ENCODE results near the gene CAT. TPM values are rescaled to one million over a fixed set of nuclear protein-coding genes. Genes with fewer than 3 reads are reported as not detected.

CAT gene
- polyA plus RNA-seq, 3 donors = 122 to 432 (median 429) TPM

DNA sequence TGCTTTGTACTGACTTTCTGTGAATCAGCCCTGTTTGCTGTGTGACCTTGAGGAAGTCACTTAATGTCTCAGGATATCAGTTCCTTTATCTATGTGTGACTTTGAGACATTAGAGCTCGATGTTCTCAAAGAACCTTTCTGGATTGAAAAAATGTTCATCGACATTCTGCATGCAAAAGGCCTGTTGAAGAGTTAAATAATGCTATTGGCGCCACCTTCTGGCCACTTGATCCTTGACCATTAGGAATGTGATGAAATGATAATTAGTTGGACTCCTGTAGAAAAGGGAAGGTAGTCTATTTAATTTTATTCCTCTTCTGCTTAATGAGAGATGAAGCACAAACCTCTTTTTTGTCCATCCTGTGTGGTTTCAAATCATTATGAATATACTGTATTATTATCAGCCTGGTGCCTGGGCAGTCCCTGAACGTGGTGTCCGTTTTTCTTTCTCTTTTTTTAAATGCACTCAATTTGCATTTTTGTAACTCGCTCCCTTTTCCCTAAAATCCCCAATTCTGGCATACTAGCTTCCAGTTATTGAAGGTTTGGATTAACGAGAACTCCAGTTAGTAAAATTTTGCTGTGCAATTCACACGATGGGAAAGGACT, 54.2 kb downstream of the CAT start:
- Histone ChIP-seq H3K27me3 (ENCODE audit: control insufficient read depth in 2 of 2, insufficient read depth in 2 of 2, low read length in 2 of 2) (no peaks in the 10 kb centered on the region), H3K27ac (ENCODE audit: low read depth in 1 of 2, low read length in 2 of 2) (no peak overlapping the region), H4K20me1 (ENCODE audit: insufficient read depth, low read length) (no peaks in the 10 kb centered on the region), H3K9ac (ENCODE audit: insufficient read depth, low read length, poor library complexity, severe bottlenecking) (no peak overlapping the region), H3K4me1 (ENCODE audit: control insufficient read depth in 1 of 2, insufficient read depth in 2 of 2, low read length in 2 of 2) (no peaks in the 10 kb centered on the region), H3K9me3 (replicated peaks in 1 of 2; ENCODE audit: control insufficient read depth in 1 of 2, insufficient read depth in 1 of 2, low read length in 2 of 2) (no peaks in the 10 kb centered on the region), H2AFZ (ENCODE audit: insufficient read depth, low read depth, low read length, poor library complexity, severe bottlenecking) (no peak overlapping the region), H3K4me2 (replicated peaks; ENCODE audit: extremely low read depth, low read length, poor library complexity, severe bottlenecking) (no peak overlapping the region), H3K4me3 (replicated peaks in 1 of 3; ENCODE audit: low read depth in 2 of 3, low read length in 3 of 3) (no peak overlapping the region), H3K36me3 (replicated peaks in 1 of 2; ENCODE audit: control insufficient read depth in 1 of 2, insufficient read depth in 2 of 2, low read length in 2 of 2) (no peaks in the 10 kb centered on the region), H3K79me2 (ENCODE audit: insufficient read depth, low read length) (no peaks in the 10 kb centered on the region)
- intact Hi-C loops (cut with micrococcal nuclease) = loop anchor here in 1 of 2 donors (10.0 kb wide), 1 partner anchor 318 kb away; no protein-coding TSS in a partner anchor
- TF ChIP-seq CTCF (IDR thresholded peaks at IDR 0.05) = peak; percentile 80
- Mint-ChIP-seq H3K9me3 (peaks cover 0 to 2% (median 0%) of the 10 kb centered on the region in 7 donors), H3K27ac (no peak overlapping the region), H3K36me3 (no peaks in the 10 kb centered on the region), H3K4me3 (no peak overlapping the region), H3K27me3 (ENCODE audit: low read depth in 3 of 3) (peaks cover 0 to 1% (median under 1%) of the 10 kb centered on the region in 3 donors), H3K4me1 (peaks cover 4% of the 10 kb centered on the region)
- DNase-seq = peak; percentile 54 to 70 (median 54)
- WGBS (ENCODE audit: insufficient coverage) = 88% methylated on average over 2 of the region's 8 CpGs

DNA sequence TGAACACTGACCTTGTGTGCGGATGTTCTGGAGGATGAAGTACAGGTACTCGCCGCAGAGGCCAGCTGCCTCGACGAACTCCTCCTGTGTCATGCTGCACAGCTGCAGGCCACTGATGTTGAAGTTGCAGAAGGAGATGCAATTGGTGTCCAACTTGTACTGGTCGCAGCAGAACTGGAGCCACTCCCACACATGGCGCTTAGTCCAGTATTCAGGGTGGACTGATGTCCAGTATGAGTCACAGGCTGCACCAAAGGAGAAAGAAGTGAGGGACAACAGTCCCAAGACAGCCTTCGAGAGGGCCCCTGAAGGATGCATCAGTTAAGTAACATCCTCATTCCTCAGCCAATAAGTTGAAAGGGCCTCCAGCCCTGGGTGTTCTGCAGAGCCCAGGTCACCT, 54.7 kb downstream of the CAT start:
- H3K27ac Mint-ChIP-seq = no peak overlapping the region
- Histone ChIP-seq H3K4me3 (replicated peaks in 1 of 3; ENCODE audit: low read depth in 2 of 3, low read length in 3 of 3) (no peak overlapping the region), H3K9me3 (replicated peaks in 1 of 2; ENCODE audit: control insufficient read depth in 1 of 2, insufficient read depth in 1 of 2, low read length in 2 of 2) (no peaks in the 10 kb centered on the region), H2AFZ (ENCODE audit: insufficient read depth, low read depth, low read length, poor library complexity, severe bottlenecking) (no peak overlapping the region), H3K36me3 (replicated peaks in 1 of 2; ENCODE audit: control insufficient read depth in 1 of 2, insufficient read depth in 2 of 2, low read length in 2 of 2) (no peaks in the 10 kb centered on the region), H3K4me1 (ENCODE audit: control insufficient read depth in 1 of 2, insufficient read depth in 2 of 2, low read length in 2 of 2) (no peaks in the 10 kb centered on the region), H3K79me2 (ENCODE audit: insufficient read depth, low read length) (no peaks in the 10 kb centered on the region), H4K20me1 (ENCODE audit: insufficient read depth, low read length) (no peaks in the 10 kb centered on the region), H3K27ac (ENCODE audit: low read depth in 1 of 2, low read length in 2 of 2) (no peak overlapping the region), H3K27me3 (ENCODE audit: control insufficient read depth in 2 of 2, insufficient read depth in 2 of 2, low read length in 2 of 2) (no peaks in the 10 kb centered on the region), H3K4me2 (replicated peaks; ENCODE audit: extremely low read depth, low read length, poor library complexity, severe bottlenecking) (no peak overlapping the region), H3K9ac (ENCODE audit: insufficient read depth, low read length, poor library complexity, severe bottlenecking) (no peak overlapping the region)
- TF ChIP-seq CTCF (IDR thresholded peaks at IDR 0.05) = no peak
- peaks cover 4% of the 10 kb centered on the region for H3K4me1 Mint-ChIP-seq
- H3K36me3 Mint-ChIP-seq = no peaks in the 10 kb centered on the region
- intact Hi-C loops (cut with micrococcal nuclease) = loop anchor here in 1 of 2 donors (10.0 kb wide), 1 partner anchor 319 kb away; no protein-coding TSS in a partner anchor
- peaks cover 0 to 1% (median 0%) of the 10 kb centered on the region in 3 donors for H3K27me3 Mint-ChIP-seq (ENCODE audit: low read depth in 3 of 3)
- peaks cover 0 to 2% (median 0%) of the 10 kb centered on the region in 7 donors for H3K9me3 Mint-ChIP-seq
- H3K4me3 Mint-ChIP-seq = no peak overlapping the region
- WGBS (ENCODE audit: insufficient coverage) = 91% methylated on average over 5 of the region's 8 CpGs
- DNase-seq = no peak
